ENCODE measurements around the gene SSUH2.

- TF ChIP-seq CTCF (conservative IDR thresholded peaks at IDR 0.05 in 1 of 2, IDR thresholded peaks at IDR 0.05 in 1 of 2; ENCODE audit: extremely low read depth in 1 of 2, insufficient read depth in 1 of 2, low read depth in 1 of 2, low read length in 2 of 2) (no peak), EZH2 (IDR thresholded peaks at IDR 0.05; ENCODE audit: borderline replicate concordance, low read length) (no peak)
Measured at GRCh38 chr3:8575364-8576104, 69.1 kb downstream of the SSUH2 start.
